Activated CD4-positive, alpha-beta T cell treated with anti-CD3 and anti-CD28 coated beads, Interleukin-2, amount 50 U/mL, for 16 hours (primary cell): ENCODE measurements around the gene RABGGTA.
"Not testable (repeated sequence)": the region's sequence is repeated elsewhere in the genome, so short reads cannot be mapped to it uniquely, and the experiment has no call there.

Experiments used
- DNase-seq: peaks from one replicate; pipeline ENCODE4 v3.0.0-alpha.2; 2020

The RABGGTA gene

DNA sequence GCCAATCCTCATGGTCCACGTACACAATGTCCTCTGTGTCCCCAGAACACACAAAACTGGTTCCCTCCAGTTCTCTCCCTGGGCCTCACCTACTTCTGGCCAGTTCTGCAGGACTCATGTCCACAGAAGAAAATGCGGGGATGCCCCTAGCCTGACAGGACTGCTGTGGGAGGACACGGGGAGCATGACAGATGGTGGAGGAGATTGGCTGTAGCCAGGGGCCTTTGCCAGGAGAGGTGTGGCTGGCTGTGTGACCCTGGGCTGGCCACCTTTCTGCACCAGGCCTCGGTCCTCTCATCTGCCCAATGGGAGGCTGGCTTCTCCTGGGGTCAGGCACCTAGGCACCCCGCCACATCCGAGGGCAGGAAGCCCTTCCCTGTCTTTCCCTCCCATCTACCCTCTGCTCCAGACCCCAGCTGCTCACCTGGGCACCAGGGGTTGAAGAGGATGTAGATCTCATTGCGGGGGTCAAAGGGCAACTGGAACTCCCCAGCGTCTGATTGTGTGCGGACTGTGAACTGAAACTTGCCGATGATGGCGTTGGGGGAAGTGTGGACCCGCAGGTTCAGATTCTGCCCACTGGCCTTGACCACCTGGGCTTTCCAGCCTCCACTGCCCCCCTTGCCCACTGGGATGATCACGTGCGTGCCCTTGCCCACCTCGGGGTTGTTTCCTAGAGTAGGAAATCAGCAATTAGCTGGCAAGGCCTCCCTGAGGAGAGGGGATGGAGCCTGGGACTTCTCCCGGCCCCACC lies 11.2 kb downstream of the RABGGTA start:
- no peak for DNase-seq

DNA sequence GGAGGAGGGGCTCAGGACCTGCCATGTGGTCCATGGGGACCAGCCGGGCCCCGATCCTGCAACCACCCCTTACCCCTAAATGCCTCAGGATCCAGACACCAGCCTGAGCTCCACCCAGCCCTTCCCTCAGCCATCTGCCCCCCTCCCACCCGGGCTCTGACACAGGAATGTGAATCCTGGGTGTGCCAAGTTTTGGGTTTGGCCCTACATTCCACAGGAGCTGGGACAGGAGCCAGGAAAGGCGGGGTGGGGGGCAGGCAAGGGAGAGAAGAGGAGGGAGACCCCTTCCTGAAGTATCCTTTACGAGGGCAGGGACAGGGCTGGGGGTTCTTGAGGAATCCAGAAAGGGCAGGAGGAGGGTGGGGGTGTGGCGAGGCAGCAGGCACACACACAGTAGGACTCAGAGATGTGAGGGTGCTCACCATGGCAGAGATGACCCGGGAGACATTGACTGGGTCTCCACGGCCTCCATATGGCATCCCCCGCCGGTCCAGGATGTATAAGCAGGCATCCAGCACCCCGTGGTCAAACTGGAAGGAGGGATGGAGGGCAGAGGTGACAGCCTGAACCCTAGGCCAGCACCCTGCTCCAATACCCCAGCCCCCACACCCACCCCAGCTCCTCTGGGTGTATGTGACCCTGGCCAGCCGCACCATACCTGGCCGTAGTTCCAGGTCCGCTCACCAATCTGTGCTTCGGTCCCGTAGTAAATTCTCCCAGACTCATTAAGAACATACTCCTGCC lies 11.9 kb downstream of the RABGGTA start:
- no peak for DNase-seq

DNA sequence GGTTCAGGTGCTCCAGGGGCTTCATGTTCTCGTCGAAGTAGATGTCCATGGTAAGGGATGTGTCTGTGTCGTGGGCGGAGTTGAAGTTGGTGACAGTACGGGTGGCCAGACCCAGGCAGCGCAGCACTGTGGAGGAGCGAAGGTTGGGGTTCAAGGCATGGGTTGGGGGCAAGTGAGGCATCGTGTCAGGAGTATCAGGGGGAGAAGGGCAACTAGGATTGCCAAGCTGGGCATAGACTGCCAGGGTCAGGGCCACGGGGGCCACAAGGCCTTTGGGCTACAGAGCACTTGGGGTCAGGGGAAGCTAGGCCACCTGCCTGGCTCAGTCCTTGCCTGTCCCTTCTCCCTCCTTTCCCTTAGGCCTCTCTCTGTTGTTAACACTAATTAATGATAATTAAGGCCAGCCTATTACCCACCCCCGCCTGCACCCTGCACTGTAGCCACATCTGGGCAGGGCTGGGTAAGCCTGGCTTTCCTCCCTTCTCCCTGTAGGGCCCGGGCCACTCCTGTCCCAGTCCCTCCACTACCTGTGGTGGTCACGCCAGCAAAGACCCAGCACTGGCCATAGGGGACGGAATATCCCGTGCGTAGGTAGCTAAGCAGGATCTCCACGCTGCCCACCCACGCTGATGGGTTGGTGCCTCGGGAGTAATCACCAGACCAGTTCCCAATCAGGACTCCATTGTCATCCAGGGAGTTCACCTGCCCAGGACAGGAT lies 12.7 kb downstream of the RABGGTA start:
- DNase-seq = no peak

DNA sequence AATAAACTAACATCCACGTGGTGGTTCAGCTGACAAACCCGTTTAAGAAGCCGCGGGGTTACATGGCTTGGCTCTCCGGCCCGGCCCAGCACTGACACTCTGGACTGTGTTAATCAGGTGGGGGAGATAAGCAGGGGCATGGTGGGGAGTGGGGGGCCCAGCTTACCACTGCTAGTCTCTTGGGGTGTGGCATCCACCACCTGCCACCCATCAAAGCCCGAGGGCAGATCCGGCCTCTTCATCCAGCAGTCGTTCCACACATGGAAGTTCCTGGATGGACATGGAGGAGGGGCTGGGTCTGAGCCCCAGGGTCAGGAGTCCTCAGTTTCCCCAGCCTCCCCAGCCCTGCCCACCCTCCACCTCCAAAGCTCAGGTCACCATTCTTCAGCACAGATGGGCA lies 13.3 kb downstream of the RABGGTA start:
- no peak for DNase-seq

DNA sequence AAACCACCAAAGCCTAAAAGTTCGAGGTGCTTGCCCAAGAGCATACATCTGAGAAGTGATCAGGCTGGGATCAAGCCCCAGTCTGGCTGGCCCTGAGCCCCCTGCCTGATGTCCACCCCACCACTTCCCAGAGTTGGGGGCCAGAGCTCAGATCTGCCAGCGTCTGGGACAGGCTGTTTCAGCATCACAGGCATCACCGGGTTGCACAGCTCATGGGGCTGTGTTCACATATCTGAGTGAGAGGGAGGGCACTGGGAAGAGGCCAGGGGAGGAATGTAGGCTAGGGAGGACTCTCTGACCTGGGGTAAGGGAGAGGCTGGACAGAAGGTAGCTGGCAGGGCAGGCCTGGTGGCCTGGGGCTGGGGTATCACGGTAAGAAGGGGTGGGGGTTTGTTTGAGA lies 14.4 kb downstream of the RABGGTA start:
- no peak for DNase-seq

DNA sequence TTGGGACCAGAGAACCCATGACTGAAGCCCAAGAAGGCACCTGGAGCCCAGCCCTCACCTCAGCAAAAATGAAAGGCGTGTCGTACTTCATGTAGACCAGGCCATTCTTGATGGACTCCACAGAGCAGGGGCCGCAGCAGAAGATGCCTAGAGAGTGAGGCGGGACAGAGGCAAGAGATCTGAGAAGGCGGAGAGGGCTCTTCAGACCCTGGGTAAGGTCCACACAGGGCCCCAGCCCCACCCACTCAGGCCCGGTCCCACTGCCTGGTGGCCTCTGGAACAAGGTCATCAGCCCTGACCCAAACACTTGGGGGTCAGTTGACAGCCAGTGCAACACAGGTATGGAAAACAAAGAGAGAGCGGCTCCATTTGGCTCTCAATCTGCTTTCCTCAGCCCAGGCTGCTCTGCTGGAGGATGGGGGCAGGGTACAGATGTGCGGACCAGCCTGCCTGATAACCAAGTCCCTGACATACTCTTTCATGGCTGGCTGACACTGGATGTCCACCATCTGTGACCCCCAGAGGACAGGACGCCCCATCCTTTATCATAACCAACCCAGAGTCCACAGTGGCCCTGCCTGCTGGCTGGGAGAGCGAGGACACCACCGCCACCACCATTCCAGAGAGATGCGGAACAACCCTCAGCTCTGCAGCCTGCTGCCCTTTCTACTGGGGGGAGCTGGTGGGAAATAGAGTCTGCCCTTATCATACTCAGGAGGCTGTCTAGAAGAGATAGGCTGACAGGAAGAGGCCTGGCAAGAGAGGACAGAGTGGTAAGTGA lies 15.3 kb downstream of the RABGGTA start:
- DNase-seq = no peak

DNA sequence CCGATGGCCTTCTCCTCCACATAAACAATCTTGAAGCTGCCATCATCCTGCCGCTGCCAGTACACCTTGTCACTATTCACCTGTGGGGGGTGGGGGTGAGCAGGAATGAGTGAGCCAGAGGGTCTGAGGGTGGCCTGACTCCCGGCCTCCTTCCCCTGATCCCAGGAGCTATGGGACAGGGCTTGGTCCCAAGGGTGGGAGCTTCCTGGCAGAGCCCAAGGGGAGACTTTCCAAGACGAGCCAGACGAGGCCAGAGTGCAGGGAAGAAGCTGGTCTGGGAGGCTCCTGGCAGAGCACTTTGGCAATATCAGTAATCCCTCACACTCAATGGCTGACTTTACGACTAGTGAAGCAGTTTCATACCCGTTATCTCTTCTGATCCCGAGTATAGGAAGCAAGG lies 16.0 kb downstream of the RABGGTA start:
- no peak for DNase-seq

DNA sequence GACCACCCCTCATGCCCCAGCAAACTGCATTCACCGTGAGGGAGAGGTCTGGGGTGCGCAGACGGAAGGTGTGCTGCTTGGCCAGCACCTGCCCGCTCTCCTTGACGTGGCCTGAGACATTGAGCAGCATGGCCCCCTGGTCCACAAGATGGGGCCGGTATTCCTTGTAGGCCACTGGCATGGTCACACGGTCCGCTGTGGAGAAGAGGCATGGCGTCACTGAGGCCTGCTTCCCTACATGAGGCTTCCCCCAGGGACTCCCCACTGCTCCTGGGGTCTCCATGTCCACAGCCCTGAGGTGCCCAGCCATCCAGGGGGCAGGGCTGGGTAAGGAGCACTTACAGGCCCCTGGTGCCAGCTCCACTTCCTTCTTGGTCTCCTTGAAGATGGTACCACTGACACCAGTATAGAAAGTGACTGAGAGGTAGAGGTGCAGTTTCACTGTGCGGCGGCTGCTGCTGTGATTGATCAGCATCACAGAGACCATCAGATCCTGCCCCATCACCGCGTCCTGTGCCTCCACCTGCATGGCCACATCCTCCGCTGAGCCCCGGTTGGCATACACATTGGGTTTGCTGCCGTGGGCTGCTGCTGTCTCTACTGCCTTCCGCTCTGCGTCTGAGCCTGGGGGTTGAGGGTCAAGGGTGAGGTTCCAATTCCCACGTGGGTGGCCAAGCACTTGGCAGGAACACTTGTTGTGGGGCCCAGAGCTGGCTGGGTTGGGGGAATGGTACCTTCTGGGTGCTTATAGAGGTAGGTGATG lies 16.6 kb downstream of the RABGGTA start:
- no peak for DNase-seq

DNA sequence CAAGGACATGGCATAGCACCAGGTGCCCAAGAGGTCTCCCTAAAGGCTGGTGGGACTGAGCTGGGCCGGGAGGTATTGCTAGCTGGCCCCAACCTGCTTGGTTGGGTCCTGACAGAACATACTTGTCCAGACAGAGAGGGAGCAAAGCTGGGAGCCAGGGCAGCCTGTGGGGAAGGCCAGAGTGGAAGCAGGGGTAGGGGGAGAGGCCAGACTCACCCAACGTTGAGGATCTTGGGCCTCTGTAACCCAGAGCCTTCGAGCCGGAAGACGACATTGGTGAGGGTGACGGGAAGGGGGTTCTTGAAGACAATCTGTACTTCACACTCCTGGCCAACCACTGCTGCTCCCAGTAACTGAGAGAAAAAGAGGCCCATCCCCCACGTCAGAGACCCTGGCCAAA lies 17.5 kb downstream of the RABGGTA start:
- DNase-seq = no peak

DNA sequence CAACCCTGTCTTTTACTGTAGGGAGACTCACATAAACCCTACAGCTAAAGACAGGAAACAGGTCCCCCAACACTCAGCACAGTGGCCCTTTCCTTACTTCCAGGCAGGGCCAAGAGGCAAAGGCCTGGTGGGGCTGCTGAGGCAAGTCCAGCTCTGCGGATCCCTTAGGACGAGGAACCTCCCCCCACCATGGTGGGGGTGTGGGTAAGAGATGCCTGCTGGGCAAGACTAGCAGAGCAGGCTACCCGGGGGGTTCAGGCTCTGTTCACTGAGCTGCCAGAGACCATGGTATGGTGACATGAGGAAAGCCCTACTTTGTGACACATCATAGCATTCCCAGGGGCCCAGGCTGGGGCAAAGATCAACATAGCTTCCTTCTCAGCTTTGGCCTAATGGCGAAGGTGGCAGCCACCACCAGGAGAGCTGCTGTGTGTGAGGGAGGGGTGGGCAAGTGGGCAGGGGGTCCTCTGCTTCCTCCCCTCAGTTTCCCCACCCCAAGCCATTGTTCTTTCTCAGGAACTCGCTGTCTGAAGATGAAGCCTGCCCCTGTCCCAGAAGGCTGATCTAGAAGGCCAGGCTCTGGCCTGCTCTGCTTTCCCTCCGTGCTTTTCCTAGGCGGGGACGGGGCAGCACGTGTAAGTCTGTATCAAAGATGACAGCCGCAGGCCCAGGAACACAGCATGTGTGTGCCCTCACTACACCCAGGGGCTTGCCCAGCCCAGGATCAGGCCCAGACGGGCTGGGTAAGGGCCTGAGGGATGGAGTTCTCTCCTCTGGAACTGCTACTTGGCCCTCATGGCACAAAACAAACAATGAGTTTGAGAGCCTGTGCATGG lies 18.9 kb downstream of the RABGGTA start:
- no peak for DNase-seq

DNA sequence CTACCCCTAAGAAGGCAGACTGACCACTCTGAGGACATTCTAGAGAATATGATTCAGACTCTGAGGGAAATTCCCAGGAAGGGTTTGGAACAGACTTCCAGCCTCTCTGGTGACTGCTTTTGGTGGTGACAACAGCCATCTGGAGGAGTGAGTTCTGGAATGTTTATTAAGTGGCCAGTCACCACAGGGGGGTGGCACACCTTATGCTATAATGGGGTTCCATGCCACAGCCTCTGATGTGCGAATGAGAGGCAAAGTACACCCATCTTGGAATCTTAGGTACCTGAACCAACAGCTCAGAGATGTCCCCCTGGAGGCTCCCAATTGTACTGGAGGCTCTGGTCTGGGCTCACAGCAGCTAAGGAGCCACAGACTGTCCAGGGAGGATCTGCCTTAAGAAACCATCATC lies 19.5 kb downstream of the RABGGTA start:
- DNase-seq = no peak

DNA sequence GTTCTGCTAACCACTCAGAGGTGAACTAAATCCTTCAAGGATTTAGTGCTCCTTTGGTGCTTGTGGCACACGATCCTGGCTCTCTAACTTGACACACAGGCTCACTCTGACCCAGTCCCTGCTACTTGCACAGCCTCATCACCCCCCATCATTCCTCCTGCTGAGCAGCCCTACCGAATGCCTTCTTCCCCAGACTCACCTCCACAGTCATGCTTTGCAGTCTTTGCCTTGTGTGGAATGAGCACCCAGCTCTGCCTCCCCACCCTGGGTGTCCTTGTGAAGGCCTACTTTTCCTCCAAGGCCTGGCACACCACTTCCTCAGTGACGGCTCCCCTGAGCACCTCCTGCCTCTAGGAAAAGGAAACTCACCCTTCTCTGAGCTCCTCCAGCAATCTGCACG lies 21.0 kb downstream of the RABGGTA start:
- no peak for DNase-seq

DNA sequence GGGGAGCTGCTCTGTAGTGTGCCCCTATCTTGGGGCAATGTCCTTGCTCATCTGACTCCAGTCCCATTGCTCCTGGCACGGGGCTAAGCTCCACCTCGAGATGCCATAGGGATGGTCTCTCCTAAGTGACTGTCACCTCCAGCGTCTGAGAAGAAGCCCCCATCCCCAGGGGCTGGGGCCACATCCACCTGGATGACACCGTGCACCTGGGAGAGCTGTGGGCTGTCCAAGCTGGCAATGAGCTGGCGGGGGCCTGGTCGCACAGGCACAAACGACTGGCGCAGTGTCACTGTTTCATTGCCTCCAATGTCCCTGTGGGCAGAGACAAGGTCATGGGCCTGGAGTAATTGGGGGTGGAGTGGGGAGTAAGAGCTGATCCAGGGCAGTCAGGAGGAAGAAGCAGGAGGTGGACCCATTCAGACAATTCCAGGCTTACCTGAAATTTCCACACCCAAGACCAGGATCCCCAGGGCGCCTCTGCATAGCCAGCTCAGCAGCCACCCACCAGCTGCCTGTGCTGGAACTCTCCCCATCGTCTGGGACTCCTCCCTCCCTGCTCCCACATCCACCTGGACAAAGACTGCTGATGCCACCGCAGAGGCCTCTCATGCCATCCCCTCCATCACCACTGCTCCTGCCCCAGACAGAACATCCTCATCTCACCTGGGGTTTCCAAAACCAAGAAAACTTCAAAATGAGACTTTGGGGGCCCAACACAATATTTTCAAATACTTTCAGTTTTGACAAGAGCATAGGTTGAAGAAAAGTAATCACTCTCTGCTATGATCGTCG lies 22.0 kb downstream of the RABGGTA start:
- no peak for DNase-seq

DNA sequence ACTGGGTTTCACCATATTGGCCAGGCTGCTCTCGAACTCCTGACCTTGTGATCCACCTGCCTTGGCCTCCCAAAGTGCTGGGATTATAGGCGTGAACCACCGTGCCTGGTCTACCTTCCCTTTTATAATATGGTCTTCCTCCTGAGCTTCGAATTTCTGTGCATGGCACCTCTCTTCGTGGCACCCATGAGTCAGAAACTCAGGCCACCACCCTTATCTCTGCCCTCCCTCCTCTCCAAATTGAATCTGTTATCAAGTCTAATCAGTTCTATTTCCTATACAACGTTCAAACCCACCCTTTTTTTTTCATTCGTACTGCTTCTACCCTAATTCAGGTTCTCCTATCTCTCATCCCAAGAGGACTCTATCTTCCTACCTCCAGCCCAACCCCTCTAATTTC lies 24.0 kb downstream of the RABGGTA start:
- DNase-seq = peak; percentile 34

DNA sequence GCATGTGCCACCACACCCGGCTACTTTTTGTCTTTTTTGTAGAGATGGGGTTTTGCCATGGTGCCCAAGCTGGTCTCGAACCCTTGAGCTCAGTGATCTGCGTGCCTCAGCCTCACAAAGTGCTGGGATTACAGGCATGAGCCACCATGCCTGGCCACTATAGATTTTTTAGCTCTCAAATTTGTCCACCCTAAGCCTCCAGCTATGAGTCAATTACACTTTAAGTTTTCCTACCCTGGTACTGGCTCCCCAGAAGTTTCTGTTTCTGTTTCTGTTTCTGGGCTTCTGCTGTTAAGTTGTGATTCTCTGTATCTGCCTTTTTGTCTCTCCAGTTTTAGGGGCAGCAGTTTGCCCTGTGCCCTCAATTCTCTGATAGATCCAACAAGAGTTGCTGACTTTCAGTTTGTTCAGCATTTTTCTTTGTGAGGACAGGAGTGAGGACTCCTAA lies 24.6 kb downstream of the RABGGTA start:
- peak; percentile 85 for DNase-seq

DNA sequence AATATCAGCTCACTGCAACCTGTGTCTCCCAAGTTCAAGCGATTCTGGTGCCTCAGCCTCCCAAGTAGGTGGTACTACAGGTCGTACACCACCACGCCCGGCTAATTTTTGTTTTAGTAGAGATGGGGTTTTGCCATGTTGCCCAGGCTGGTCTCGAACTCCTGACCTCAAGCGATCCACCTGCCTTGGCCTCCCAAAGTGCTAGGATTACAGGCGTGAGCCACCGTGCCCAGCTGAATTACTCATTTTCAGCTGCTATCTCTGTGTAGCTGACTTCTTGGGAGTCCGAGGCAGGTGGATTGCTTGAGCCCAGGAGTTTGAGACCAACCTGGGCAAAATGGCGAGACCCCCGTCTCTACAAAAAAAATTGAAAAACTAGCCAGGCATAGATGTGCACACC lies 26.0 kb downstream of the RABGGTA start:
- DNase-seq = not testable (repeated sequence)

DNA sequence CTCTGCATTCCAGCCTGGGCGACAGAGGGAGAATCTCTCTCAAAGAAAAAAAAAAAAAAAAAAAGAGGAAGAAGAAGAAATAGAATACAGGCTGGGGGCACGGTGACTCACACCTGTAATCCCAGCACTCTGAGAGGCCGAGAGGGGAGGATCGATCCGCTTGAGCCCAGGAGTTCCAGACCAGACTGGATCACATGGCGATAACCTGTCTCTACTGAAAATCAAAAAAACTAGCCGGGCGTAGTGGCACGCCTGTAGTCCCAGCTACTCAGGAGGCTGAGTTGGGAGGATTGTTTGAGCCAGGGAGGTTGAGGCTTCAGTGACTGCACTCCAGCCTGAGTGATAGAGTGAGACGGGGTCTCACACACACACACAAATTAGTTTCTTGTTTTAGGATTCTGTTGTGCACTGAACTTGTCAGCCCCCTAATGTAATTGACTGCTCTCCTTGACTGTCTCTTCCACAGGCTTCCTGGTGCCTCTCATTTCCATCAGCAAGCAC lies 28.0 kb downstream of the RABGGTA start:
- no peak for DNase-seq

DNA sequence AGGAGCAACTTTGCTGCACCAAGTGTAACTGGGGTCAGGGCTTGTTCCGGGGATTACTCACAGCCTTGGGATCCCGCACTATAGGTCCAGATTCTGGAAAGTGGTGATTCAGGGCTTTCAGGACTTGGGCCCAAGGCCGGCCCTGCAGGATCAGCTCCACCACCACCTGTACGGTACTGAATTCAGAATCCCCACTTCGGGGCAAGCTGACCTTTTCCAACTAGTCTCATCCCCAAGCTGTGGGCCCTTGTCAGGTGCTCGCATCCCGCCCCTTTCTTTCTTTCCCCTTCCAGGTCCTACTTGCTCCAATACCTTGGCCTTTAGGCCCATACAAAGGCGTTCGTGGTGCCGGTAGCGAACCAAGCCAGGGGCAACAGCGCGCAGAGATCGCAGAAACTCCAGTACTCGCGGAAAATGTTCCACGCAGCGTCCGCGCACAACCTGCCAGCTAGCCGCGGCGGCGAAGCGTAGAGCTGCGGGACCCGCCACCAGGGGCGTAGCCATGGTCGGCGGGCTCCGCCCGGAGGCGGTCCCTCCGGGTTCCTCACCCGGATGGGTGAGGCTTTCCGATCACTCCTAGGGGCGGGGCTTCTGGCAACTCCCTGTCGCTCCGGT lies 29.5 kb downstream of the RABGGTA start:
- peak; percentile 94 for DNase-seq

DNA sequence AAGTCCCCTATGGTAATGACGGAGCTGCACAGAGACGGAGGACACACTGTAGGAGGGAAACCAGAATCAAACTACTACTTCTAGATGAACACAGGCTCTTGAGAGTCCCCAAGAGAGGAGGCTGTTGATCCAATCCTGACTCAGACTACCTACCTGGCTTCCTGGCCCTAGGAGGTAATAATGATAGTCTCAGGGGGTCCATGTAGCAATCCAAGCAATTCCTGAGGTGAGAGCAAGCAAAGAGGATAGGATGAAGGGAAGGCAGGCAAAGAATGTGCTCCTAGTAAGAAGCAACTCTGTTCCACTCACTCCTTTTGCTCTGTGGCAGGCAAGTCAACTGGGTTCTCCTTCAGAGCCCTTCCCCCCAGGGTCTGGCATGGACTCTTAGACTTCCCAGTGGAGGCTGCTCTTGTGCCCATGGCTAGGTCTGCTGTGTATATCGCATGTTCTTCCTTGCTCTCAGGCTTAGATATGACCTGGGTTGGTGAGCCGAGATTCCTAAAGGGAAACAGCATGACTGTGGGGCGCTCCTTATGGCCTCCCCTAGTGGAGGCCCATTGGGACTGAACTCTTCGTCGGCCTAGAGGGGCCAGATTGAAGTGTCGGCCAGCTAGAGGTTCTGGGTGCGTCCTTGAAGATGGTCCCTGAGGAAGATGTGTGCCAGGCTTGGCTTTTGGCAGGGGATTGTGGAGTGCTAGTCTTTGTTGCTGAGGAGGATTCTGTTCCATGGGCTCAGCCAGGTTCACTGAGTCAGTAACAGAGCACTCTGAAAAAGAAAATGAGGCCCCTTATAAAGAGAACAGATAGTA lies 31.1 kb downstream of the RABGGTA start:
- DNase-seq = no peak
